ENCODE data around the gene VKORC1L1.
"Not testable (repeated sequence)": the region's sequence is repeated elsewhere in the genome, so short reads cannot be mapped to it uniquely, and the experiment has no call there.

The VKORC1L1 gene

DNA sequence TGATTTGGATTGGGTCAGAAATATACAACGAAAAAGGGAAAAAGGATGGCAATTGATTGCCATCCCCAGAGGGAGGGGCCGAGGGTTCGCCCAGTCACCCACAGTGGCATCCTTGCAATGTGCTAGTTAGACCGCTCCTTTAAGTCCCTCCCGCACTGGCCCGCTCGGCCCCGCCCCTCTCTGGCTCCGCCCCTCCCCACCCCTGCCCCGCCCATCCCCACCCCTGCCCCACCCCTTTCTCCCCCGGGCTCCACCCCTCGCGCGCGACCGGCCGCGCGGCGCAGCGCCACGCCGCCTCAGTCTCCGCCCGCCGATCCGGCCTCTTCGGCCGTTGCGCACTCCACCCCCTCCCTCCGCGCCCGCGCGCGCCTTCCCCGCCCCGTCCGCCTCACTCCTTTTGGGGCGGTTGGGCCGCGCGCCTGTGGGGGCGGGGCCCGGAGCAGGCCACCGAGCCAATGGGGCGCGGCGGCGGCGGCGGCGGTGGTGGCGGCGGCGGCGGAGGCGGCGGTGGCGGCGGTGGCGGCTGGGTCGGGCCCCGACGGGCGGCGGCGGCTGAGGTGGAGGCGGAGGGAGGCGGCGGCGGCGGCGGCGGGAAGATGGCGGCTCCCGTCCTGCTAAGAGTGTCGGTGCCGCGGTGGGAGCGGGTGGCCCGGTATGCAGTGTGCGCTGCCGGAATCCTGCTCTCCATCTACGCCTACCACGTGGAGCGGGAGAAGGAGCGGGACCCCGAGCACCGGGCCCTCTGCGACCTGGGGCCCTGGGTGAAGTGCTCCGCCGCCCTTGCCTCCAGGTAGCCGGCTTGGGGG, at the start of gene VKORC1L1:
VKORC1L1 (plus strand) TSS at position 299 of the 806 bp plus-strand sequence; CDS start at position 597, 298 bp downstream.
- DNase-seq = peak; percentile 97

DNA sequence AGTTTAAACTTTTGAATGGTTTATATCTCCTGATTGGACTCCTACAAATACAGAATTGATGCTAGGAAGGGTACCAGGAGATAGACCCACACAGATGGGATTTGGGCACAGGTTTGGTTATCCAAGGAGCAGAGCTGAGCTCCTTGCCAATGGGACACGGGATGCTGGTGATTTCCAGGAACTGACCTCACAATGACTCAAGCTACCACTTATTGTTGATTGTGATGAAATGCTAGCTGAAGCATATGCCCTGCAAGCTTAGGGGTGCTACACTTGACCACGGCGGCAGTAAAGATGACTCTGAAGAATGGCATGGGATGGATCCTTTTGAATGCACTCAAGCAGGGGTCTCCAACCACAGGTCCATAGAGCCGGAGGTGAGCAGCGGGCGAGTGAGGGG, 45.5 kb upstream of the VKORC1L1 start:
- DNase-seq = no peak

DNA sequence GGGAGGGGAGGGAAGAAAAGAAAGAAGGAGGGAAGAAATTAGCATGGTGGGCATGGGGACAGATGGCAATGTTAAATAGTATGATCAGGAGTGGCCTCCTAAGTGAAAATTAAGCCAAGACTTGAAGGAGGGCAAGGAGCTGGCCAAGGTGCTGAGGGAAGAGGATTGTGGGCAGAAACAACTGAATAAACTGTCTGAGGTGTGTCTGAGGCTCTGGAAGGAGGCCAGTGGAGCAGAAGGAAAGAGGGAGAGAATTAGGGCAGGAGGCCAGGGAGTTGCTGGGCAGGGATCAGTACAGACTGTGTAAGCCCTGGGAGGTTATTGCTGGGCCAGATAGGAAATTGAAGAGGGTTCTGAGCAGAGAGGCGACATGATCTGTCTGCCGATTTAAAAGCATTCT, 40.6 kb upstream of the VKORC1L1 start:
- peak; percentile 2 for DNase-seq

DNA sequence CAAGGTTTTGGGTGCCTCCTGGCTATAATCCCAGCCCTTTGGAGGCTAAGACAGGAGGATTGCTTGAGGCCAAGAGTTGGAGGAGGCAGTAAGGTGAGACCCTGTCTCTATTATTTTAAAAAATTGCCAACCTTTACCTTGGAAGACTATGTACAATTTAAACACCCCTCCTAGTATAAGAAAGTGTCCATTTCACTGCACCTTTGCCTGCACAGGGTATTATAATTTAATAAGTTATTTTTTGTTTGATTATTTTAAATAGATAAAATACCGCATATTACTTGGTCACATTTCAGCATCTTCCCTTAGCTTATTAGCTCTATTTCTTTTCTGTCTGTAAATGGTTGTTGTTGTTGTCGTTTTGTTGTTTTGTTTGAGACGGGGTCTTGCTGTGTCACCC, 36.2 kb upstream of the VKORC1L1 start:
- not testable (repeated sequence) for DNase-seq

DNA sequence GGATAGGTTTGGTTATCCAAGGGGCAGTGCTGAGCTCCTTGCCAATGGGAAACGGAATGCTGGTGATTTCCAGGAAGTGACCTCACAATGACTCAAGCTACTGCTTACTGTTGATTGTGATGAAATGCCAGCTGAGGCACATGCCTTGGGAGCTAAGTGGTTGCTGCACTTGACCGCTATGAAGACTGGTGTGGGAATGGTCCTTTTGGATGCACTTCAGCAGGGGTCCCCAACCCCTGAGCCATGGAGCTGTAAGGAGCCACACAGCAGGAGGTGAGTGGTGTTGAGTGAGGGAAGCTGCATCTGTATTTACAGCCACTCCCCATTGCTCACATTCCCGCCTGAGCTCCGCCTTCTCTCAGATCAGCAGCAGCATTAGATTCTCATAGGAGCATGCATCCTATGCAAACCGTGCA, 35.3 kb upstream of the VKORC1L1 start:
- not testable (repeated sequence) for DNase-seq

DNA sequence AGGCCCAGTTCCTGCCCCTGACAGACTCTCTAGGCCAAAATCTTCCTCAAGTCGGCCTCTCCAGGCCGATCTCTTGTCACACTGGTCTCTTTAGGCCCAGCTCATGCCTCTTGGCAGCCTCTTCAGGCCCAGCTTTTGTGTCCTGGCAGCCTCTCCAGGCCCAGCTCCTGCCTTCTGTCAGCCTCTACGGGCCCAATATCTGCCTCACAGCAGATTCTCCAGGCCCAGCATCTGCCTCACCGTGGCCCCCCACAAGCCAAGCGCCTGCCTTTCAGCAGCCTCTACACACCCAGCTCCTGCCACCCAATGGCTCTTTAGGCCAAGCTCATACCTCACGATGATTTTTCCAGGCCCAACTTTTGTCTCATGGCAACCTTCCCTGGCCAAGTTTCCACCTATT, 33.0 kb upstream of the VKORC1L1 start:
- DNase-seq = no peak

DNA sequence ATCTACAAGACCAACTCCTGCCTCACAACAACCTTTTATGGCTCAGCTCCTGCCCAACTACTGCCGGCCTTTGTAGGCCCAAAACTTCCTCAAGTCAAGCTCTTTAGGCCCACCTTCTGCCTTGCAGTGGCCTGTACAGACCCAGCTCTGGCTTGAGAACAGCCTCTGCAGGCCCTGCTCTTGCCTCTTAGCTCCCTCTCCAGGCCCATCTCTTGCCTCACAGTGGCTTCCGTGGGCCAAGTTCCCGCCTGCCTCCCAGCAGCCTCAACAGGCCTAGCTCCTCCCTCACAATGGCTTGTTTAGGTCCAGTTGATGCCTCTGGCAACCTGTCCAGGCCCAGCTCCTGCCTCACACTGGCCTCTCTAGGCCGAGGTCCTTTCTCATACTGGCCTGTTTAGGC, 32.4 kb upstream of the VKORC1L1 start:
- no peak for DNase-seq

DNA sequence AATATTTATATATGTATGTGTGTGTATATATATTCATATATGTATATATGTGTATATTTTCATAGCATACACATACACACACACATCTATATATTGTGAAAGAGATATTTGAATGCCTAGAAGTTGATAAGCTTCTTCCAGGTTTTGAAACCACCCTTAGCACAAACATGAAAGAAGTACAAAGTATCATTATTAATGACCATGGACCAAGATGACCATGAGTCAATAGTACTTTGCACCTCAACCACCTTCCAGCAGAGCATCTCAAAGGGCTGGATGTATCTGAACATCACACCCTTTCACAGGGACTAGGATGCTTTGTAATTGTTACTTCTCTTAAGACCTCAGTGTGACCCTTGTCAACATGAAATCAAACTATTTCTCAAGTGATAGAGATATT, 29.3 kb upstream of the VKORC1L1 start:
- DNase-seq = not testable (repeated sequence)

DNA sequence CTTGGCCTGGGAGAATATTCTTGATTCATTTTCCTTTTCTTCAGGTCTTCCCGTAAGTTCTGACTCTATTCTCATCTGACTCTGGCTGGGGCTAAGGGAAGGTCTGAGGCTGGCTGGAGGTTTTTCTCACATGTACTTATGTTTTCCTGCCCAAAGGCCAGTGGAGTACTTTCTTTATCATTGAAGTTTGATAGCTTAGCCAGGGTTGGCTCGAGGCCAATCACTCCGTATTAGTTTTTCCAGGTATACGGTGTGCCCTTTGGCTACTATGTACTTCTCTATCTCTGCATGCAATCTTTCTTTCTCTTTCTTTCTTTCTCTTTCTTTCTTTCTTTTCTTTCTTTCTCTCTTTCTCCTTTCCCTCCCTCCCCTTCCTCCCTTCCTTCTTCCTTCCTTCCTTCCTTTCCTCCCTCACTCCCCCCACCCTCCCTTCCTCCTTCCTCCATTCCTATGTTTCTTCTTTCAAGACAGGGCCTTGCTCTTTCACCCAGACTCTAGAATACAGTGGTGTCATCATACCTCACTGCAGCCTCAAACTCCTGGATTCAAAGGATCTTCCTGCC, 26.8 kb upstream of the VKORC1L1 start:
- no peak for DNase-seq

DNA sequence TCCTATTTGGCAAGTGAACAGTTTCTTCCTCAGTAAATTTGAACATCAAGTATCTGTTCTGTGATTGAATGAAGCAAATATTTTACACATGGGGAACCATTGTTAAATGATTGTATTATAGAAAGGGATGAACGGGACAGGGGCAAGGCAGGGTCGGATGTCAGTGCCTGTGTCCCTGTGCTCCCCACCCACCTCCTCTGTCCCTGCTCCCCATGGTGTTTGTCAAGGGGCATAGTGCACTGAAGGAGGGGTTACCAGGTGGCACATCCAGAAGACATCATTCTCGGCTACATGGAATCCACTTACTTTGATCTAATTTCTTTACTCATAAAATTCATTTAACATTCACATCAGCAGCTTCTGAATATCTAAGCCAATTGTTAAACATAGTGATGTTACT, 19.4 kb upstream of the VKORC1L1 start:
- not testable (repeated sequence) for DNase-seq

DNA sequence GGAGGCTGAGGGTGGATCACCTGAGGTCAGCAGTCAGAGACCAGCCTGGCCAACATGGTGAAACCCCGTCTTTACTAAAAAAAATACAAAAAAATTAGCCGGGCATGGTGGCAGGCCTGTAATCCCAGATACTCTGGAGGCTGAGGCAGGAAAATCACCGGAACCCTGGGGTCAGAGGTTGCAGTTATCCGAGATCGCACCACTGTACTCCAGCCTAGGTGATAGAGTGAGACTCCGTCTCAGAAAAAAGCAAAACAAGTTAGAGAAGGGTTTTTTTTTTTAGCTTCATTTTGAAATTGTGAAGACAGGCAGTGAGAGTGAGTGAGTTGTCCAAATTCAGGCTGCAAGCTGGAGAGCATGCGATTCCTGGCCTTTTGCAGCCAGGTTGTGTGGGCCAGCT, 19.0 kb upstream of the VKORC1L1 start:
- DNase-seq = not testable (repeated sequence)

DNA sequence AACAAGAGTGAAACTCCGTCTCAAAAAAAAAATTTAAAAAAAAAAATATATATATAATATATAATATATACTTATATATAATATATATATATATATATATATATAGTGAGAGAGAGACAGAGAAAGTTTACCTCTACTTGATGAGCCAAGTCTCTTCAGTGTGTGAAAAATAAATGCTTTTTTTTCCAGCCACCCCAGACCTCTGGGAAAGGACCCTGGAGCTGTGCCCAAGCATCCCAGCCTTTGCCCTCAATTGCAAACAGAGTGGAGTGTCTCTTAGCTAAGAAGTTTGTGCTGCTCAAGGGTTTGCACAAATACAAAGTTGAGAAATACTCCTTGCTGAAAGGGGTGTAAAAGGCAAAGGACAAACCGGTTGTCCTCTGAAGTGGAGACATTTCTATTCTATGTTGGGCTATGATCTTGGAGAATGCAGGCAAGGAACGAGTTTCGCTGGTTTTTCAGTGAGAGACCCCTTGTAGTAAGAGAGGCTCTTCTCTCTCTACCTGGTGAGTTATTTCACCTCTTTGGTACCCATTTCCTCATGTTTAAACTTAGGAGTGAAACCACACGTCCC, 15.5 kb upstream of the VKORC1L1 start:
- not testable (repeated sequence) for DNase-seq

DNA sequence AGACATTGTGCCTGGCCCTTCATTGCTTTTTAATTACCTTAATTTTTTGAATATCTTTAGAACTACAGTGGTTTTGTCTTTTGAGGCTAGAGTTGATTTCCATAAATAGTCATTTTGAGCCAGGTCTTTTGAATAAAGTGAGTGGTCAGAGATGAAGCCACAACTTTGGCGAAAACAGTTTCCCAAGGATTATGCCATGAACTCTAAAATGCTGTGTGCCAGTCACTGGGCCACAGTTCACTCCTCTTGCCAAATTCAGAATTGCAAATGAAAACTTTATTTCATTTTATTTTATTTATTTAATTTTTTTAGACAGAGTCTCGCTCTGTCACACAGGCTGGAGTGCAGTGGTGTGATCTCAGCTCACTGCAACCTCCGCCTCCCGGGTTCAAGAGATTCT, 14.2 kb upstream of the VKORC1L1 start:
- not testable (repeated sequence) for DNase-seq

DNA sequence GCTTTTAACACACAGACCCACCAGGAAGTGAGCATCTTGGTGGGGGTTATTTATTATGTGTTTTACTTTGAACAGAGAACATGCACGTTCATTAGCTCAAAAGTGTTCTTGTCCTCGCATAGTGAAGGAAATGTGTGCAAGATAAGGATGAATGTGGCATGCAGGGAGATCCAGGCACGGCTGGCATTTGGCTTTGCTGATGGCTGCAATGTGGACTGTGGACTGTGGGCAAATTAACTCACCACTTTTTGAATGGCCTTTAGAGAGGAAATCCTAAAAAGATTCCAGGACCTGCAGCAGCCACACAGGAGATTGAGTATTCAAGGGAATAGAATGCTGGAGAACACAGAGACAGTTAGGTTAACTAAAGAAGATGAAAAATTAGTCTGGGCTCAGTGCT, 6.6 kb upstream of the VKORC1L1 start:
- not testable (repeated sequence) for DNase-seq

DNA sequence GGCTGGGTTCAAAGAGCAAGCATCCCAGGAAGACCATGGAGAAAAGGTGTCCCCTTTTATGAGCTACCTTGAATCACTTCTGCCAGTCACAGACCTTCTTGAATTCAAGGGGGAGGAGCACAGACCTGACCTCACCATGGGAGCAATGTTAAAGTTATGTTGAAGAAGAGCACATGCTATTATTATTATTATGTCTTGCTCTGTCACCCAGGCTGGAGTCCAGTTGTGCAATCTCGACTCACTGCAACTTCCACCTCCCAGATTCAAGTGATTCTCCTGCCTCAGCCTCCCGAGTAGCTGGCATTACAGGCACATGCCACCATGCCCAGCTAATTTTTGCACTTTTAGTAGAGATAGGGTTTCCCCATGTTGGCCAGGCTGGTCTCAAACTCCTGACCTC, 5.2 kb upstream of the VKORC1L1 start:
- not testable (repeated sequence) for DNase-seq

DNA sequence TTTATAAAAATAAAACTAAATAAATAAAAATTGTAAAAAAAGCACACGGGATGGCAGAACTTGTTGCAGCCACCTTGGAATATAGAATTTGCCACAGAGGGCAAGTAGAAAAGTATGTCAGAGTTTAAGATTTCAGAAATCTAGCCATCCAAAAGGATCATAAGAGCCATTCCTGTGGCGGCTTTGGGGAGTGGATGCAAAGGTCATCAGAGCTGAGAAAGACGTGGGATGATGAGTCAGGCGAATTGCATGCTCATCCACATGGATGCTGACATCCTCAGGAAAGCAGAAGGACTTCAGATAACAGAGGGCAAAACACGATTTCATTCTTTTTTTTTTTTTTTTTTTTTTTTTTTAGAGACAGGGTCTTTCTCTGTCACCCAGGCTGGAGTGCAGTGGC, 3.6 kb upstream of the VKORC1L1 start:
- DNase-seq = not testable (repeated sequence)

DNA sequence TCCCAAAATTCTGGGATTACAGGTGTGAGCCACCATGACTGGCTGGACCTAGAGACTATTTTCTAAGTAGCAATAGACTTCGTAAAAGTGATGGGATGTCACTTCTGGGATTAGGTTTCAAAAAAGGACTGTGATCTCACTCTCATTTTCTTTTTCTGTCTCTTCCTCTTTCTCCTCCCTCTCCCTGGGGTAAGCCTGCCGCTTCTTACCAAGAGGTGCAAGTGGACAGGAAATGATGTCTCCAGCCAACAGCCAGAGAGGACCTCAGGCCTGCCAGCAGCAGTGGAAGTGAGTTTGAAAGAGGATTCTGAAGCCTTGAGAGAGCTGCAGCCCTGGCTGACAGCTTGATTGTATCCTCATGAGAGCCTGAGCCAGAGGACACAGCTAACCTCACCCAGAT, 1.4 kb upstream of the VKORC1L1 start:
- not testable (repeated sequence) for DNase-seq

DNA sequence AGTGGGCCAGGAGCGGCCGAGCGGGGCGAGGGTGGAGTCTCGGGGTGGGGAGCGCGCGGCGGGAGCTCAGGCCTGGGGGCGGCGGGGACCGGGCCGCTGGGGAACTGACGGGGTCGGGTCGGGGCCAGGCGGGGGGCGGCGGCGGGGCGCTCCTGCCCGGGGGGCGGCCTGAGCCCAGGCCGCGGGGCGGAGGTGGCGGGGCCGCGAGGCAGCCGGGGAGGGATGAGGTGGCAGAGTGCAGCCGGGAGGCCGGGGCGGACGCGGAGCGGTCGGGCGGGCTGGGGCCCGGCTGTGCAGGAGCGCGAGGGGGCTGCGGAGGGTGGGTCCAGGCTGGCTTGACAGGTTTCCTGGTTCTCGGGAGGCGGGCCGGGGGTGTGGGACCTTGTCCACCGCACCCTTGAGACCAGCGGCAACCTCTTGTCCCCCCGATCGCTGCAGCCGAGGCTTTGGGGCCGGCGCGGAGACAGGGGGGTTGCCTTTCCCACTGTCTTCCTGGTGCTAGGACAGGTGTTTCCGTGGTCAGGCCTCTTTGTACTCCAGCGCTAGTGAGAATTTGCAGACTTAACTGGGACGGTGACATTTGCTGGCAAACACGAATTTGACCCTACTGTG, 814 bp downstream of the VKORC1L1 start:
- DNase-seq = peak; percentile 10

DNA sequence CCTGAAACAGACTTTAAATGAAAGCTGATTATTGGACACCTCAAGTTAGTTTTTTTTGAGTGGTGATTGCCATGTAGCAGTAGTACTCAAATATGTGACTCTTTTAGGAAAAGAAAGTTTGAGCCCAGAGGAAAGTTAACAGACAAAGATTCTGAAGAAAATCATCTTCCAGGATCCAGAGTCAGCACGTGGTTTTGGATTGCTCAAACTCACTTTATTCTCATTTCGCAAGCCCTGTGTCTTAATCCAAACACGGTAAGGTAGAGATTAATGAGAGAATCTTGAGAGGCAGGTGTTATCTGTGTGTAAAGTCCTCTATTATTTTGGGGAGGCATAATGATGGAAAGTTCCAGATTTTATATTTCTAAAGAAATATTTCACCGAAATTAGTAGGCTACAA, 2.8 kb downstream of the VKORC1L1 start:
- not testable (repeated sequence) for DNase-seq

DNA sequence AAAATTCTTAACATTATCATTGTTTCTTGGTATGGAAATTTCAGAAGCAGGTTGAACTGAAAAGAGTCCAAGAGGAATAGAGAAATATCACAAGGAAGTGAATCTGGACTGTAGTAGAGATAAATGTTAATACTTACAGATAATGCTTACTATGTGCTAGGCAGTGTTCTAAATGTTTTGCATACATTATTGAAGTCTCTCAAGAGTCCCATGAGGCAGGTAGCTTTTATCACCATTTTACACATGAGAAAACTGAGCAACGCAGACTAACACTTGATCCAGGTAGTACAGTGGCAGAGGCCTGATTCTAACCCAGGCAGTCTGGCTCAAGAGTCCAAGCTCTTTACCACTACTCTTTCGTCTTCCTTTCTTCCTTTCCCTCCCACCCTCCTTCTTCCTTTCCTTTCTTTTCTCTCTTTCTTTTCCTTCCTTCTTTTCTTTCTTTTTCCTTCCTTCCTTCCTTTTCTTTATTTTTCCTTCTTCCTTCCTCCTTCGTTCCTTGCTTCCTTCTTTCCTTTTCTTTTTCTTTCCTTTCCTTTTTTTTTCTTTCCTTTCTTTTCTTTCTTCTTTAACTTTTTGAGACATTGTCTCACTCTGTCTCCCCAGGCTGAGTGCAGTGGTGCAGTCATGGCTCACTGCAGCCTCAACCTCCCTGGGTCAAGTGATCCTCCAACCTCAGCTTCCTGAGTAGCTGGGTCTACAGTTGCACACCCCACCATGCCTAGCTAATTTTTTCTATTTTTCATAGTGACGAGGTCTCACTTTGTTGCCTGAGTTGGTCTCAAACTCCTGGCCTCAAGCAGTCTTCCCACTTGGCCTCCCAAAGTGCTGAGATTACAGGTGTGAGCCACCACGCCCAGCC, 6.6 kb downstream of the VKORC1L1 start:
- DNase-seq = not testable (repeated sequence)

DNA sequence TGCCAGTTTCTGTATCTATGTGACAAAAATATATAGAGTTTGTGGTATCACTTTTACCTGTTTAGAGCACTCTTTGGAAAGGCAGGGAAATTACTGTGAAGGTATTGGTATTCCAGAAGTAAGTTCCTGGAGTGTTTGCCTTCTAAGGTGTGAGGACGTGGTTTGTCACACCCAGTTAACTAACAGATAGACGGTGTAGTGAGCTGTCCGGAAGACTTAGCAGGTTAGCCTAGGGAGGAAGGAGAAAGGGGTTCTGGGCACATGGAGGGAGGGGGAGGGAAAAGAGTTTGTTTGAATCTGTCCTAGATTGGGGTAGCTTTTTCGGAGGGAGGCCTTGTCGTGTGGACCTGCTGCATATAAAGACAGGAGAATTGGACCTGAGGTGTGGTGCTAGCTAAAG, 7.4 kb downstream of the VKORC1L1 start:
- not testable (repeated sequence) for DNase-seq

DNA sequence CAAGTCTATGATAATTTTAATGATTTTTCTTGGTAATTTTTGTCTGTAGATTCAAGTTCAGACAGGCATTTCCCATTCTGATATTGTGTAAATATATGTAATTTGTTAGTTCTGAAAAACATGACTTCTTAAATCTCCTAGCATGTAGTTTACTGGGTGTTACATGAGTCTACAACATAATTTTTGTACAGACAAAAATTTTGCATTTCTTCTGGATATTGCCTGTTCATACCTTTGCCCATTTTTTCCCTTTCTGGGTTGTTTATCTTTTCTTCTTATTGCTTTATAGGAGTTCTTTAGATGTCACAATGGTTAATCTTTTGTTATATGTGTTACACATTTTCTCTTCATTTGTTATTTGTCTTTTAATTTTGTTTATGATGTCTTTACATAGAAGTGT, 12.1 kb downstream of the VKORC1L1 start:
- not testable (repeated sequence) for DNase-seq

DNA sequence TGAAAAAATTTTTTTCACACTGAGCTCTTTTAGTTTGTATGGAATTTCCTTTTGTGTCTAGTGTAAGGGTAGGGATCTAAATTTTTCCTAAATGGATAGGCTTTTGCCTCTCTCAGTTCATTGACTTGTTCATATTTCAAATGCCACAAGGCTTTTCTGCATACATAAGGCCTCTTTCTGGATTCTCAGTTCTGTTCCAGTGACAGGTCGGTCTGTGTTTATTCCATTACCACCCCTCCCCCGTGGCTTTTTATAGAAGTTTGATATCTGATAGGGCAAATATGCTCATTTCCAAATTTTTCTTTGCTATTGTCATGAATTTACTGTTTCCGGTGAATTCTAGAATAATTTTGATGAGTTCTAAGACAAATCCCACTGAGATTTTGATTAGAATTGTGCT, 12.7 kb downstream of the VKORC1L1 start:
- not testable (repeated sequence) for DNase-seq

Measured in activated CD4-positive, alpha-beta T cell treated with anti-CD3 and anti-CD28 coated beads, Interleukin-2, amount 50 U/mL, for 16 hours (primary cell).